ENCODE measurements around the gene PPP2R2D.

GRCh38 chr10:131881104-131881880 is 19.5 kb upstream of the PPP2R2D start:
- no peak for TF ChIP-seq CTCF (IDR thresholded peaks at IDR 0.05)
- no peak for TF ChIP-seq POLR2A (IDR thresholded peaks at IDR 0.05)
- TF ChIP-seq EP300 (IDR thresholded peaks at IDR 0.05), result no peak
